Omental fat pad (tissue), 4 donors: Measurements from ENCODE around the gene TFF2. TPM values are rescaled to one million over a fixed set of nuclear protein-coding genes. Genes with fewer than 3 reads are reported as not detected.

ENCODE experiments used
- total RNA-seq, 4 donors: library from RNA; depleted of rRNA; stranded (reverse); fragments of >200 nt; gene quantifications; one replicate each; pipeline ENCODE4 v1.1.0, GENCODE V29; 2016

Gene TFF2
- total RNA-seq, 4 donors from 2014 or later: not detected

Other genes with a start within 250 kb of the TFF2 start
- gene ABCG1, start 131.9 kb downstream of the TFF2 start, total RNA-seq: 10 to 100 TPM in 3 of 4 donors, 1 to 10 TPM in 1; 9.8 to 45.1 (median 30.2) TPM
- gene TFF3, start 35.6 kb downstream of the TFF2 start, total RNA-seq: 10 to 100 TPM in 3 of 4 donors, 1 to 10 TPM in 1; 1.8 to 23.6 (median 11.6) TPM
- not detected for gene TFF1, start 15.5 kb upstream of the TFF2 start, total RNA-seq
- 1 to 10 TPM in 3 of 4 donors, under 1 TPM in 1; 0.32 to 8.7 (median 5.9) TPM for gene TMPRSS3, start 45.1 kb upstream of the TFF2 start, total RNA-seq
- gene UBASH3A, start 52.9 kb upstream of the TFF2 start, total RNA-seq: under 1 TPM in 3 of 4 donors, not detected in 1; 0.31 to 0.96 (median 0.79) TPM
- gene RSPH1, start 145.2 kb upstream of the TFF2 start, total RNA-seq: under 1 TPM in 3 of 4 donors, not detected in 1; 0.31 to 0.37 (median 0.36) TPM
- 10 to 100 TPM in 1 of 4 donors, 1 to 10 TPM in 3; 4.6 to 11.0 (median 6.0) TPM for gene SLC37A1, start 162.9 kb upstream of the TFF2 start, total RNA-seq